GM21423 (cell line): ENCODE measurements around the gene TMCO4.

Experiments used
- ATAC-seq: cut with Tn5 transposase; IDR thresholded peaks from one replicate; pipeline ENCODE4 v1.9.1; 2021; ENCODE audit warnings: mild to moderate bottlenecking, moderate library complexity; ENCODE audit not compliant: unreplicated experiment

The TMCO4 gene

DNA sequence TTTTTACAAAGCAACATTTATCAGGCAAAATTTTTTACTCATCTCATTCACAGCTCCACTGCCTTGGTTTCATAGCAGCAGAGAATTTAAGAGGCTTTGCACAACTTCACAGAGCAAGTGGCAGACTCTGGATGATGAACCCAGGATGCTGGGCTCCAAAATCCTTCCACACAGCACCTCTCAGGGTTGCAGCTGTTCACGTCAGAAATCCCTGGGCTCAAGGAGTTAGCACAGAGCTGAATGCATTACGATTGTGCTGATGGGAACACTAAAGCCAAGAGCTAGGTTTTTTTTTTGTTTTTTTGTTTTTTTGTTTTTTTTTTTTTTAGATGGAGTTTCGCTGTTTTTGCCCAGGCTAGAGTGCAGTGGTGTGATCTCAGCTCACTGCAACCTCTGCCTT, 137.4 kb downstream of the TMCO4 start:
- ATAC-seq: no peak

DNA sequence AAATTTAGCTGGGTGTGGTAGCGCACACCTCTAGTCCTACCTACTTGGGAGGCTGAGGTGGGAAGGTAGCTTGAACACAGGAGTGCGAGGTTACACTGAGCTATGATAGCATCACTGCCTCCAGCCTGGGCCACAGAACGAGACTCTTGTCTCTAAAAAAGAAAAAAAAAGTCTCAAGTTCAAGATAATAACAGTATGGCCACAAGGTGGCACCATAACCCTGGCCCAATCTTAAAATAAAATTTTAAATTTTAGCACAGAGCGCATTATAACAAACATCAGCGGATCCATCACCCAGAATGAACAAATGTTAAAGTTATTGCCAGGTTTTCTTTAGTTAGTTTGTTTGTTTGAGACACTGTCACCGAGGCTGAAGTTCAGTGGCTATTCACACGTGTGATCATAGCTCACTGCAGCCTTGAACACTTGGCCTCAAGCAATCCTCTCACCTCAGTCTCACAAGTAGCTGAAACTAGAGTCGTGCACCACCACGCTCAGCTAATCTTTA, 137.9 kb downstream of the TMCO4 start:
- no peak for ATAC-seq

DNA sequence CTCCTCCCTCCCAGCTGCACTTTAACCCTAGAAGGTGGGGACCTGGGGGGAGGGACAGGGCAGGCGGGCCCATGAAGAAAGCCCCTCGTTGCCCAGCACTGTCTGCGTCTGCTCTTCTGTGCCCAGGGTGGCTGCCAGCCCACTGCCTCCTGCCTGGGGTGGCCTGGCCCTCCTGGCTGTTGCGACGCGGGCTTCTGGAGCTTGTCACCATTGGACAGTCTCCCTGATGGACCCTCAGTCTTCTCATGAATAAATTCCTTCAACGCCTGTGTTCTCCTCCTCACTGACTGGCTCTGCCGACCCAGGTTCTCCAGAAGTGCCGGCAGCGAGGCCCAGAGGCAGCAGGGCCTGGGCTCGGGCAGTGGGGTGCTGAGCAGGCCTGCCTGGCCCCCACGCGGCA, 141.5 kb downstream of the TMCO4 start:
- ATAC-seq: no peak

DNA sequence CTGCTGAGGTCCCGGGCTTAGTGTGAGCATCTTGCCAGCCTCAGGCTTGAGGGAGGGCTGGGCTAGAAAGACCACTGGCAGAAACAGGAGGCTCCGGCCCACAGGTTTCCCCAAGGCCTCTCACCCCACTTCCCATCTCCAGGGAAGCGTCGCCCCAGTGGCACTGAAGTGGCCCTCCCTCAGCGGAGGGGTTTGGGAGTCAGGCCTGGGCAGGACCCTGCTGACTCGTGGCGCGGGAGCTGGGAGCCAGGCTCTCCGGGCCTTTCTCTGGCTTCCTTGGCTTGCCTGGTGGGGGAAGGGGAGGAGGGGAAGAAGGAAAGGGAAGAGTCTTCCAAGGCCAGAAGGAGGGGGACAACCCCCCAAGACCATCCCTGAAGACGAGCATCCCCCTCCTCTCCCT, 142.2 kb downstream of the TMCO4 start:
- no peak for ATAC-seq

- ATAC-seq: no peak
Measured at GRCh38 chr1:19656780-19657466, 142.8 kb downstream of the TMCO4 start.

GRCh38 chr1:19656134-19656779, 143.5 kb downstream of the TMCO4 start:
- ATAC-seq: no peak

- no peak for ATAC-seq
Measured at GRCh38 chr1:19655718-19656080, 144.0 kb downstream of the TMCO4 start.

DNA sequence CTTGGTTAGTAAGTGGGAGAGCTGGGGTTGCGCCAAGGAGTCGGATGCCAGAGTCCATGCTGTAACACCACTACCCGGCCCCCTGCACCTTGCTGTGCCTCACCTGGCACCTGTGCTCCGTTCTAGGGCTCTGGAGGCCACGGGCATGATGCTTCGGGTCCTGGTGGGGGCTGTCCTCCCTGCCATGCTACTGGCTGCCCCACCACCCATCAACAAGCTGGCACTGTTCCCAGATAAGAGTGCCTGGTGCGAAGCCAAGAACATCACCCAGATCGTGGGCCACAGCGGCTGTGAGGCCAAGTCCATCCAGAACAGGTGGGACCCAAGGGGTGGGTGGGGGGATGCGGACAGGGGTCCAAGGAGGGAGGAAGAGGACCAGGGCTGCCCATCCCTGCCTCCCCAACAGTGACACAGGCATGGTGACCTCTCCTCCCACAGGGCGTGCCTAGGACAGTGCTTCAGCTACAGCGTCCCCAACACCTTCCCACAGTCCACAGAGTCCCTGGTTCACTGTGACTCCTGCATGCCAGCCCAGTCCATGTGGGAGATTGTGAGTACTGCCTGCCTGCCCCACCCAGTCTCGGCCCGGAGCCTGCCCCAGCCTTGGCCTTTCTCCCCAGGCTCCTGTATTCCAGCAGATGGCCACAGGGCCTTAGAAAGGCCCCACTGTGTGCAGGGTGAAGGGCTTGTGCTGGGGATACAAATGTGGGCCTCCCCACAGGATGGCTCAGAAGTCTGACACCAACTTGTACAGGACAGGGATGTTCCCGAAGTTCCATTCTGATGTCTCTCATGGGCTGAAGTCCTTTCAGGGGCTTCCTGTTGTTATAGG, 144.6 kb downstream of the TMCO4 start:
- no peak for ATAC-seq

DNA sequence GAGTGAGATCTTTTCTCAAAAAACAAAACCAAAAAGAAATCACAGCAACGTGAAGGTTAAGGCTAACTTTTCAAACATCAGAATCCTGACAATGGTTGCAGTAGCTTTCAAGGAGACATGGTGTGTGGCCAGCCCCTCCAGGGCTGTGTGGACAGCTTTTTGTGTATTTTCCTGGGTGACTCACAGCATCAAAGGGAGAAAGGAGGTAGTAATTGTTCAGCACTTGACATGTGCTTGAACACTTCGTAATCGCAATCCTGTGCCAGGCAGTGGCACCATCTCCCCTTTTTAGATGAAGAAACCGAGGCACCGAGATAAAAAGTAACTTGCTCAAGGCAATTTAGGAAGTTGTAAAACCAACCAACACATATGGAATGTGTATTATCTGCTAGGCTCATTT, 145.3 kb downstream of the TMCO4 start:
- no peak for ATAC-seq

DNA sequence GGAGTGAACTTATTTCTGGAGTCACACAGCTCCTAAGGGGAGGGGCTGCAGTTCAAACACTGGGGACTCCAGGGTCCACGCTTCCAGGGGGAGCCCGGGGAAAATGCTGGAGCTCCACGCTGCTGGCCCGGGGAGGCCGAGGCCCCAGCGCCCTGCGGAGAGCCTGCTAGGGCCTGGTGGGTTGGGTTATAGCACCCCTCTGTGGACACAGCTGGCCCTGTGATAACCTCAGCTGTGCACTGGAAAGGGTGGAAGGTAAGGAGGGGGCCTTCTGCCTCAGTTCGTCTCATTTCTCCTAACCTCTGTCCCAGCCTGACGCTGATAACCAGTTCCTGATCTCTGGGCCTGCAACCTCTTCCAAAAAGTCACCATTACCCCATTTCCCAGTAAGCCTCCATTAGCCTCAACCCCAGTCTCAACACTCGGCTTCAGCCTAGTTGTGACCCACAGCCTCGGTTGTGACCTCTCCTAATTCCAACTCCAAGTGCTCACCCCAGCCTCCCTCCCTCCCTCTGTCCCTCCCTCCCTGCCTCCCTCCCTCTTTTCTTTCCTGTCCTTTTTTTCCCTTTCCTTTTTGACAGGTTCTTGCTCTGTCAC, 148.5 kb downstream of the TMCO4 start:
- no peak for ATAC-seq

GRCh38 chr1:19650416-19651140, 149.1 kb downstream of the TMCO4 start:
- ATAC-seq: no peak

DNA sequence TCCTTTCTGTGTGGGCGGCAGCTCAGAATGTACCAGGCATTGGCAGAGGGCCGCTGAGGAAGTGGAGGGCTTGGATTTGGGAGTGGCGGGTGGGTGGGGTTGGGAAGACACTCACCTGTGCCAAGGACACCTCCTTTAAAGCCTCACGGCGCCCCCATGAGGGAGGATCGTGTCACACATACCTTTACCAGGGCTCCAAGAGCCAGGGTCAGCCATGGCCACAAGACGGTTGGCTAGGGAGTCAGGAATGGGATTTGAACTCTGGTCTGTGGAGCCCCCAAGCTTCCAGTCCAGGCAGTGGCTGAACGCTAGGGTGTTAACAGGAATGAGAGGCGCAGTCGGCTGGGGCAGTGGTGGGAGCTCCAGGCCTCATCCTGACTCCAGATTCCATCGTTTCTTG, 151.0 kb downstream of the TMCO4 start:
- ATAC-seq: no peak

DNA sequence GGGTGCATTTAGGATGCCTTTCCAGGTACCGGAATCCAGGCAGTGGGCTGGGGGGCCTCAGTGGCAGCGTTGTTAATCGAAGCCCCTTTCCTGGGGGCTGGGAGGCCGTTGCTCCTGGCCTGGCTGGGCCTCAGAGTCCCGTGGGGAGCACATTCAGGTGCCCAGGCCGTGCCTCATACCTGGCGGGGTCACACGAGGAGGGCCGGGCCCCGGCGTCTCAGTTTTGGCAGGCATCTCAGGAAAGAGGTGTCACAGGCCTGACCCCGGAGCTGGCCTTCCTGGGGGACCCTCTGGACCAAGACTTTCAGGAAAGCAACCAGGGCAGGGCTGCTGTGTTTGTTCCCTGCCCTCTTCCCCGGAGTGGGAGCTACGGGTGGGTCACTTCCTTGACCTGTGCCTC, 151.5 kb downstream of the TMCO4 start:
- ATAC-seq: no peak

GRCh38 chr1:19647643-19648042, 152.1 kb downstream of the TMCO4 start:
- no peak for ATAC-seq

- ATAC-seq: no peak
Measured at GRCh38 chr1:19646377-19647319, 153.1 kb downstream of the TMCO4 start.

- no peak for ATAC-seq
Measured at GRCh38 chr1:19645411-19646251, 154.1 kb downstream of the TMCO4 start.

DNA sequence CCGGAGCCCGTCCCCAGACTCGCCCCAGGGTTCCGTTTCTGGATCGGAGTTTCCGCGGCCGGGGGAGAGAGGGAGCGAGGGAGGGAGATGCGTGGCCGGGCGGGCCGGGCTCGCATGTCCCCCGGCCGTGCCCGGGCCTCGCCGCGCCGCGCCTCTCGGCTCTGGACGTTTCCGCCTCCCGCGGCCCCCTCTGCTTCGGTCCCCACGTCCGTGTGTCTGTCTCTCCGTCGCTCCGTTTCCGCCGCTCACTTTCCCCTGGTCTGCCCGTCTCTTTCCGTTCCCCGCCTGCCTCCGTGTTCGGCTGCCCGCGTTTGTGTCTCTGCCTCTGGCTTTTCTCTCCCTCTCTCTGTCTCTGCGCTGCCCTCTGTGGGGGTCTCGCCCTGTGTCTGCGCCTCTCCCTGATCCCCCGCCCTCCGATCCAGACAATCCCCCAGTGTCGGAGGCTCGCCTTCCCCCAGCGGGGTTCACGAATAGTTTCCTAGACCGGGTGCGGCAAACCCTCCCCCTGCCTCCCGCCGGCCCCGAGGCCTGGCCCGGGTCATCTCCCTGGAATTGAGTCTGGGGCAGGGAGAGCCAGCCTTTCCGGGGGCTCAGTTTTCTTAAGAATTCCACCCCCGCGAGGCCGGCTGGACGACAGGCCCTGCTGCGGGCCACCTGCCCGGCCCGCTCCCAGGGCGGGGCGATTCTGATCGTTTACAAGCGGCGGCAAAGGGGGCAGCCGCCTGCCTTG, 154.9 kb downstream of the TMCO4 start:
- ATAC-seq: peak; percentile 21

DNA sequence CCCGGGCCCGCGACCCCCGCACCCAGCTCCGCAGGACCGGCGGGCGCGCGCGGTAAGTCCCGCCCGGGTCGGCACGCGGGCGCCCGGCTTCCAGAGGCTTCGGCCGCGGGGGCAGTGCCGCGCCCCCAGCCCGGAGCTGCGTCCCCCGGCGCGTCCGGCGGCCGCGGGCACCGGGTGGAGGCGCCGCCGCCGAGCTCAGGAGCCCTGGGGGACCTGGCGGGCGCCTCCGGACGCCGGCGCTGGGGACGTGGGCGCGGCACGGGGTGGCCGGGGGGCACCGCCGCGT, 155.4 kb downstream of the TMCO4 start:
- ATAC-seq: no peak
